Measurements from ENCODE around the gene AGBL4. TPM values are rescaled to one million over a fixed set of nuclear protein-coding genes. Genes with fewer than 3 reads are reported as not detected.

The AGBL4 gene
- total and polyA plus RNA-seq, 9 of the 15 experiments (the other 6 are each of a cell fraction or from before 2014, with no cell fraction given): 0.11 TPM; not detected in 7

GRCh38 chr1:49166031-49166430, 857.7 kb downstream of the AGBL4 start (continued):
- TF ChIP-seq RERE (CRISPR knock-in tag; IDR thresholded peaks at IDR 0.05; ENCODE audit: borderline replicate concordance) (no peak), STAG1 (CRISPR knock-in tag; IDR thresholded peaks at IDR 0.05; ENCODE audit: borderline replicate concordance) (no peak), CXXC5 (CRISPR knock-in tag; IDR thresholded peaks at IDR 0.05) (no peak), NR2C1 (IDR thresholded peaks at IDR 0.05) (no peak), NR2C1 (tag; IDR thresholded peaks at IDR 0.05) (no peak), NCOA2 (IDR thresholded peaks at IDR 0.05; ENCODE audit: partially characterized antibody in 2 of 2) (no peak), FOXP1 (CRISPR knock-in tag; IDR thresholded peaks at IDR 0.05) (no peak), KHSRP (IDR thresholded peaks at IDR 0.05) (no peak), ZNF408 (CRISPR knock-in tag; IDR thresholded peaks at IDR 0.05; ENCODE audit: low read depth) (no peak), PPARD (CRISPR knock-in tag; IDR thresholded peaks at IDR 0.05) (no peak), MLLT1 (IDR thresholded peaks at IDR 0.05) (no peak)
